Measurements from ENCODE around the gene FASTKD2.

The FASTKD2 gene

DNA sequence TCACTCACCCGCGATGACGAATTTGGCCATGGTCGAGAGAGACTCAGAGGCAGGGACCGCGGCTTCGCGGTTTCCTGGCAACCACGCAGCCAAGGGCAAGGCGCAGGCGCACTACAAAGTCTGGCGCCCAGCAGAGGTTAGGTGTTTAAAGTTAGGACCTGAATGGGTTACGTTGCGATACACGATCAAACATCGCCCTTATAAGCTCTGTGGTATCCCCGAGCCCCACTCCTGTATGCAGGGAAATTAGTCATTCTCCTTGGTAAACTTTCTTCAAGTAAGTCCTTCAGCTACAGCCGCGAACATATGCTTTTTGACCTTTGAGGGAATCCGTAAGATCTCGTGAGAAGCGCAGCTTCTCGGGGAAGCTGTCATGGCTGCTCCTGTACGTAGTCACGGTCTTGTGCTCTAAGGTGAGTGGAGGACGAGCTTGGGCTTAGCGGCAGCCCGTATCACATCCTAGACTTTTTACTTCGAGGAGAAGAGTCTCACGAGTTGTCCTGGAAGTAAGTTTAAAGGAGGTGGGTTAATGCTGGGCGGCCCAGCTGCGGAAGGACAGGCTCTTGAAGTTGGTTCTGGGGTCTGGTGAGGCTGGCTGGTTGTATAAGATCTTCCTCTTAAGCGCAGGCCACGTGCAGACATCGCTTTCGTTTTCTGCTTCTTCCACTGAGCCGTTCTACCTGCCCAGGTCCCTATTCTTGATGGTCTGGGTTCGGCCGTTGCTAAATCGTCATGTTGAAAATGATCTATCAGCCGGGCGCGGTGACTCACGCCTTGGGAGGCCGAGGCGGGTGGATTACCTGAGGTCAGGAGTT, at the start of gene FASTKD2, which contains the start of gene MDH1B:
TSS of gene FASTKD2 (plus strand) at position 365 of the 815 bp plus-strand sequence. CDS start 1,088 bp downstream, outside the sequence.
TSS of gene MDH1B (minus strand) at position 87 of the 815 bp plus-strand sequence. CDS start at position 30, 57 bp downstream.
- DNase-seq (ENCODE audit: low read depth in 3 of 3) = peak; percentile 64 to 85 (median 74)

DNA sequence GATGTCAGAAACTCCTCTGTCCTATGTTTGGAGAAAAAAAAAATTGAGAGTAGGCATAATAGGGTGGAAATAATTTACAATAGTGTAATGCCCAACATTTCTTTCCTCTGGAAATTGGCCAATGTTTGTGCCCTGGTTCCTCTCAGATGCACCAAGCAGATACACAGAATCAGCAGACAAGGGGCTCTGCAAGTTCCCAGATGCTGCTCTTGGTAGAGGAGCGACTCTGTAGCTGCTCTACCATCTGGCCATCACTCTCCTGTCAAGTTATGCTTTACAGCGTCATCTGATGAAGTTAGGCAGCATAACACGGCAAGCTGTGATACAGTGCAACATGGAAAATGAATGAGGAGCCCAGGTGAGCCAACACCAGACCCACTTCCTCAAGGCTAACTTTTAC, 48.8 kb upstream of the FASTKD2 start:
- DNase-seq (ENCODE audit: low read depth in 3 of 3) = no peak

DNA sequence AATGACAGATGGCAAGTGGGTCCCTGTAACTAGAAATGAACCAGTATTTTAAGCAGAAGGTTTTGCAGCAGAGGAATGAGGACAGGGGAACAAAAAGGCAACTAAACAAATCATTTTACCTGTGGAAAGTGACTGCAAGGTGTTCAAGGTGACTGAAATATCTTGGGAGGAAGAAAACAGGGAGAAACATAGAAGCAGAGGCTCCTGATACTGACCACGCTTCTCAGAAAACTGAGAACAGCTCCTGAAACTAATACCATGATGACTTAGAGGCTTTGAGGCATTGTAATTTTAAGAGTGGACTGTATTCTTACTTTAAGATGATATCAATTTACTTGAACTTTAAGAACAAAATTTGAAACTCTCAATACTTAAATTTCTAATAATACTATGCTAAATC, 47.1 kb upstream of the FASTKD2 start, which contains the start of gene DYTN:
TSS of gene DYTN (minus strand) at position 101 of the 400 bp plus-strand sequence. CDS start 117 bp downstream, outside the sequence.
- DNase-seq (ENCODE audit: low read depth in 3 of 3) = no peak

DNA sequence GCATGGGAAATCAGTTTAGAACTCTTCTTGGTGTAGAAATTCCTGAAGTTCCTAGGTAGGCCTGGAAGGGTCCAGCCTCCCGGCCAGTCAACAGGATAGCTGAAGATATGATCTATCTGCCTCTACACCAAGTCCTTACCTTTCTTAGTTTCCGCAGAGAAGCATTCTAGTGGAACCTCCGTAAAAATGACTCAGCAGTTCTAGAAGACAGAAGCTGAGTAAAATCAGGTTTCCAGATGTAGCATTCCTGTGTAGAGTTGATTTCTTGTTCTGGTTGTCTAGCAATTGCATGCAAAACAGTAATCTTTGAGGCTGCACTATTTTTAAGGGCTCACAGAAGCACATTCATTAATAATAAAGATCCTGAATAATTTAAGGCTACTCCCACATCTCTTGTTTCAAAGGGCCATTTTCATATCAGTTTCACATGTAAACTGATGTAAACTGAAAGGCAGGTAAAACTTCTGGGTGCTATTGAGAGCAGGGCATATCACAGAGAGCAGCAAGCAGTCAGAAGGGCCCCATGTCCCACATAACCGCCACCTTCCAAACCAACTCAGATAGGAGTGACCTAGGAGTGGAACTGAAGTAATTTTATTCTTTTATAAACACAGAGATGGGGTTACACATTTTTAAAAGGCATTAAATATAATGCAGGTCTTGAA, 44.0 kb upstream of the FASTKD2 start:
- DNase-seq (ENCODE audit: low read depth in 3 of 3) = no peak

DNA sequence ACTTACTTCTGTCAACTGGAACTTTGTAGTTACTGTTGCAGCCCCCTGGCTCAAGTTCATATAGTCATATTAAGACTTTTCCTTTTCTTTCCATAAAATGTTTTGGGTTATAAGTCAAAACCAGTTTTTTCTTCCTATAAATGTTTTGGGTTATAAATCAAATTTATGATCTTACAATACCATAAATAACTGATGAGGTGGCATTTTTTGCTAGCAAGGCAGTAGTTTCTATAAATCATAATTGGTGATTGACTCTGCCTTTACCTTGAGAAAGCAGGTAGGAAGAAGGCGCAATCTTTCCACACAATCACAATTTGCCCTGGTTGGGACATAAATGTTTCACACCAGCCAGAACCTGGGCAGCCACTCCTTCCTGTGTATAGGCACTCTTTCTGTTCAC, 42.1 kb upstream of the FASTKD2 start:
- DNase-seq (ENCODE audit: low read depth in 3 of 3) = no peak

DNA sequence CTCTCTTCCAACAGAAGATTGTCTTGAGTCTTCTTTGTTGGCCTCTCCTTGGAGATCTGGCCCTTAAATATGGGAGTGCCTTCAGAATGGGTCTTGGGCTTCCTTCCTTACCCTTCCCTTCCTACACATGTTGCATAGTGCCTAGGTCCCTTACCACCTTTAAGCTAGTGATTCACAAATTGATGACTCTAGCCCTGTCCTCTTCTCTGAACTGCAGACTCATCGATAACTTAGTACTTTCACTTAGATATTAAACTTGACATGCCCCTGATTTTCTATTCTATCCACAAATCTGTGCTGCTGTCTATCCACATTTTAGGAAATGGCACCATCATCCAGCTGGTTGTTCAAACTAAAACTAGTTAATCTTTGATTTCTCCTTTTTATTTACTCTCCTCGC, 38.1 kb upstream of the FASTKD2 start:
- no peak for DNase-seq (ENCODE audit: low read depth in 3 of 3)

DNA sequence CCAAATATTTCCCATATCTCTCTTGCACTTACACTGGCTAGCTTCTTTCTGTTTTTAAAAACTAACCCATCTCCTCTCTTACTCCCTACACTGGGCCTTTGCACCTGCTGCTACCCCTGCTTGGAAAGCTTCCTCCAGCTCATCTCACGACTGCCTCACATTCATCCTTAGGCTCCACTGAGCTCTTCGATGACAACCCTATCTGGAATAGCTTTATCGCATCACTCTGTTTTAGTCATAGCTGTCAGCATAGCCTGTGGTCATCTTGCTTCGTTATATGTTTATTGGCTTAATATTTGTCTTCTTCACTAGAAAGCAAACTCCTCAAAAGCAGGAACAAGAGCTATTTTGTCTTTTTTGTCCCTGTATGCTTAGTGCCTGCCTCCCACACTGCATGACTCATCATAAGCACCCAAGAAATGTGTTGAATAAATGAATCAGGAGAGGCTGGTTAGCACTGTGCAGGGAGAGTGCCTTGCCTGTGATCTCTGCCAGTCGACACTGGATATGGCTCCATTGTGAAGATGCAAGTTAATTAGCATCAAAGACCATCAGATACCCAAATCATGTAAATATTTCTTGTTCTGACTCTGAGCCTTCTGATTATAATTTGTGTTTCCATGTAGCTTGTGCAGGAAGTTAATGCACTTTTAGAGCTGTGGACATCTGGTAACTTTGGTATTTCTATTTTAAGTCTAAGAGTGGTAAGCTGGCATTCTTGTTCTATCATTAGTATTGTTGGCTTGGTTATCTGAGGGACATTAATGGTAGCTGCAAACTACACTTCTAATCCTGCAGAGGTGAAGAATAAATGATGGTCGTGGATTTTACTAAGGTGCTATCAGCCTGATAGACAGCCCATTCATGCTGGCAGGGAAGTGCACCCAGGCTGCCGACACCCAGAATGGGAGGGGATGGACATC, 36.9 kb upstream of the FASTKD2 start:
- DNase-seq (ENCODE audit: low read depth in 3 of 3) = no peak

DNA sequence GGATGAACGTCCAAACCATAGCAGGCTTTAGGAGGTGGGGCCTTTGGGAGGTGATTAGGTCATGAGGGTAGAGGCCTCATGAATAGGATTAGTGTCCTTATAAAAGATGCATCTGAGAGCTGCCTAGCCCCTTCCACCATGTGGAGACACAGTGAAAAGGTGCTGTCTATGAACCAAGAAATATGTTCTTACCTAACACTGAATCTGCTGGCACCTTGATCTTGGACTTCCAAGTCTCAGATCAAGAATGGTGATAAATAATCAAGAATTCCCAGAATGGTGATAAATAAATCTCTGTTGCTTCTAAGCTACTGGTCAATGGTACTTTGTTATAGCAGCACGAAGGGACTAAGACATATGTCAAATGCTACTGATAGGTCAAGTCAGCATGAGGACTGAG, 32.1 kb upstream of the FASTKD2 start:
- no peak for DNase-seq (ENCODE audit: low read depth in 3 of 3)

DNA sequence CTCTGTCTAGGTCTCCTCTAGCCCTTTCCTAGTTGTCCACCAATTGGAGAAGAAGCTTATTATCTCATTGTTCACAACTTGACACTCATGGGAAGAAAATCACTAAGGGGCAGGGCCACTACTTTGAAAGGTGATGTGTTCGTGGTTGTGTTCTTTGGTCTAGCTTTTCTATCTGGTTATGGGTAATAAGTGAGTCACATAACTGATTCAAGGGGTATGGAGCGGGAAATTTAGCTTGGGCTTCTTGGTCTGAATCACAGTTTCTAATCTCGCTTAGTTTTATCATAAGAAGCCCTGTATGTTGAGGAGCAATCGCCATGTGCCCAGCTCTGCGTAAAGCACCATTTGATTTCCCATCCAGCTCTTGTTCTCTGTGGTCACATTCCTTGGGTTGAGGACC, 28.5 kb upstream of the FASTKD2 start:
- peak in 1 of 3 experiments; percentile 0 for DNase-seq (ENCODE audit: low read depth in 3 of 3)

DNA sequence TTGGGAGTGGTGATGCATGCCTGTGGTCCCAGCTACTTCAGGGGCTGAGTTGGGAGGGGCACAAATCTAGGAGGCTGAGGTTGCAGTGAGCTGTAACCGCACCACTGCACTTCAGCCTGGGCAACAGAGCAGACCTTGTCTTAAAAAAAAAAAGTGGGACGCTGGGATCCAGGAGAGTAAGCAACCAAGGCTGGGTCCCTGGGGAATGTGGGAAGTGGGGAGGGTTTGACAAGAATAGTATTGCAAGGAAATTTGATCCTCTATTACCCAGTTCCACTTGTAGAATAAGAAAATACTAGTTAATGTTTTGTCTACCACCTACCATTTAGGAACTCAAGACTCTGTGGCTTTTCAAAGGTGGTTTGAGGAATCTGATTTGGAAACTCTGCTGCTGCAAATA, 26.1 kb upstream of the FASTKD2 start:
- DNase-seq (ENCODE audit: low read depth in 3 of 3) = no peak

DNA sequence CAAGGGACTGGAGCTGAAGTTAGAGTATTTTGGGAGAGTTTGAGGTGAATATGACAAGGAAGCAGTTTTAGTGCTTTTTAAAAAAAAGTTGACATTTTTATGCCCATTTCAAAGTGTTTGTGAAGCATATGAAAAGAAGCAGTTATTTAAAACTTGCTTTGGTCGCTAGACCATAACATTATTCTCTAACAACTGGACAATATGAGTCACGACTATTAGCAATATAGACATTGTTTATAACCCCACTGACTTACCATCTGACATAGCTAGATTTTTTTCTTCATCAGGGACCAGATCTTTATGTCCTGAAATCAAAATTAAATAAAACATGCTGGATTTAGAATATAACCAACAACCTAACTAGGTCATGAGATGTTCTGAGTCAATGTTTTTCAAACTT, 24.6 kb upstream of the FASTKD2 start:
- no peak for DNase-seq (ENCODE audit: low read depth in 3 of 3)

DNA sequence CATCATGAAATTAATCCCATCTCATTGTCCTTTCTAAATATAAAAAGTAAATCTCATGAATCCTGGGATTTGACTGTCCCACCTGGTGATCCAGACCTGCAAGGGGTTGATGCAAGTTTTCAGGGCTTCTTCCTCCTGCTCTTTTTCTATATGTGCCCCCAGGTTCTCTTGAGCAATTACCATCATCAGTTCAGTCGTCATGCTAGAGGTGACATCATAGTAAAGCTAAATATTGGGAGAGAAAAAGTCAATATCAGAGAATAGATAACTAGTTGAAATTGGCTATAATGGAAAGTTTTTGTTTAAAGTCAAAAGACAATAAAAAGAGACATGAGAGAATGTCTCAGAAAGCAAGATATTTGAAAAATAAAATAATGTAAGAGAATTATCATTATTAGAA, 8.6 kb upstream of the FASTKD2 start:
- no peak for DNase-seq (ENCODE audit: low read depth in 3 of 3)

DNA sequence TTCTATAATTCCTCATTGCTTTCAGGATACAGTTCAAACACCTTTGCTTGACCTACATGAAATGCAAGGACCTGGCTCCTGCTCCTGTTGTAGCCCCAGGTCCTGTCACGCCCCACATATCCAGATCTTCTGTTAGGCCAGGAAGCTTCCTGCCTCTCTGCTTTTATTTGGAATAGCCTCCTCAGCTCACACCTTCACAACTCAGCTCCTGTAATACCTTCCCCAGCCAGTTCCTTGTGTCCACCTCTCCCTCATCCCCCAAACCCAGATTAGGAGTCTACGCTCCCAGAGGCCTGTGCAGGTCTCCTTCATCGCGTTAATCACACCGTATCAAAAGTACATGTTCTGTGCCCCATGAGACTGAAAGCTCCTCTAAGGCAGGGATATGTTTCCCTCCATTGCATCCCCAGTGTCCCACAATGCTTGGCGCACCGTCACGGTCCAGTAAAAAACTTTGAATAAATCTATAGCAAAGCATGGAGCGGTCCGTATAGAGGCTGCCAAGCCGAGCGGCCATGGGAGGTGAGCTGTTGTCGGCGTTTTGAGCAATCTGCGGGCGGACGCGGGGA, 649 bp upstream of the FASTKD2 start:
- peak in 1 of 3 experiments; percentile 0 for DNase-seq (ENCODE audit: low read depth in 3 of 3)

DNA sequence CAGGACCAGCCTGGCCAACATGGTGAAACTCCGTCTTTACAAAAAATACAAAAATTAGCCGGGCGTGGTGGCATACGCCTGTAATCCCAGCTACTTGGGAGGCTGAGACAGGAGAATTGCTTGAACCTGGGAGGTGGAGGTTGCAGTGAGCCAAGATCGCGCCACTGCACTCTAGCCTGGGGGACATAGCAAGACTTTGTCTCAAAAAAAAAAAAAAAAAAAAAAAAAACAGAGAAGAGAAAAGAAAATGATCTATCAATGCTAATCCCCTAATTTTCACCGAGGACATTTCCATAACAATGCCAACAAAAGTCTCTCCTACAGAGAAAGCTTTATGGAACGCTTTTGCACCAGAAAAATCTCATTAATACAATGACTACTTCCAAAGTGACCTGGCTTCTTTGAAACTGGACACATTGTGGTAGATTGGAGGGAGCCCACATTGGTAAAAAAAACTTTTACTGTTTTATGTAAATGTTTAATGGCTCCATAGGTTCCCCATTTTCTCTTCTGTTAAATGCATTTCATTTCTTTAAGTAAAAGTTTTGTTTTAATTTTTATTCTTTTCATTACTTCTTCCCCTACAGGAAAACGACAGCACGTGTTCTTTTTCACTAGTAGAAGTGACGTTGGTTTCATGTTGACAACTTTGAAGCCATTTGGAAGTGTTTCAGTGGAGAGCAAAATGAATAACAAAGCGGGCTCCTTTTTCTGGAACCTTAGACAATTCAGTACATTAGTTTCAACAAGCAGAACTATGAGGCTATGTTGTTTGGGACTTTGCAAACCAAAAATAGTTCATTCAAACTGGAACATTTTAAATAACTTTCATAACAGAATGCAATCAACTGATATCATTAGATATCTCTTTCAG, 888 bp downstream of the FASTKD2 start:
- no peak for DNase-seq (ENCODE audit: low read depth in 3 of 3)

DNA sequence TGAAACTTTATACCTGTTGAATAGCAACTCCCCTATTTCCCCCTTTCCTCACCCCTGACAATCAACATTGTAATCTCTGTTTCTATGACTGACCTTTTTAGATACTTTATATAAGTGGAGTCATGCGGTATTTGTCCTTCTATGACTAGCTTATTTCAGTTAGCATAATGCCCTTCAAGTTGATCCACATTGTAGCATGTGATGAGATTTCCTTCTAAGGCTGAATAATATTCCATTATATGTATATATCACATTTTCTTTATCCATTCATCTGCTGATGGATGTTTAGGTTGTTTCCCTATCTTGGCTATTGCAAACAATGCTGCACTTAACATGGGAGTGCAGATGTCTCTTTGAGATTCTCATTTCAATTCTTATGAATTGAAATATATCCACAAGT, 9.5 kb downstream of the FASTKD2 start:
- DNase-seq (ENCODE audit: low read depth in 3 of 3) = no peak

DNA sequence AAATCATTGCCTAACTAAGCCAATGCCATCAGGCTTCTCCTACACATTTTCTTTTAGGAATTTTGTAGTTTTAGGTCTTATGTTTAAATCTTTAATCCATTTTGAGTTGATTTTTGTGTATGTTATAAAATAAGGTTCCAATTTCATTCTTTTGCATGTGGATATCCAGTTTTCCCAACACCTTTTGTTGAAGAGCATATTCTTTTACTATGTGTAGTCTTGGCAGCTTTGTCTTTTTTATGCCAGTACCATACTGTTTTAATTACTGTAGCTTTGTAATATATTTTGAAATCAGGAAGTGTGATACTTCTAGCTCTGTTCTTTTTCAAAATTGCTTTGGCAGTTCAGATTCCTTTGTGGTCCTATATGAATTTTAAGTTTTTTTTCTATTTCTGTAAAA, 11.0 kb downstream of the FASTKD2 start:
- no peak for DNase-seq (ENCODE audit: low read depth in 3 of 3)

DNA sequence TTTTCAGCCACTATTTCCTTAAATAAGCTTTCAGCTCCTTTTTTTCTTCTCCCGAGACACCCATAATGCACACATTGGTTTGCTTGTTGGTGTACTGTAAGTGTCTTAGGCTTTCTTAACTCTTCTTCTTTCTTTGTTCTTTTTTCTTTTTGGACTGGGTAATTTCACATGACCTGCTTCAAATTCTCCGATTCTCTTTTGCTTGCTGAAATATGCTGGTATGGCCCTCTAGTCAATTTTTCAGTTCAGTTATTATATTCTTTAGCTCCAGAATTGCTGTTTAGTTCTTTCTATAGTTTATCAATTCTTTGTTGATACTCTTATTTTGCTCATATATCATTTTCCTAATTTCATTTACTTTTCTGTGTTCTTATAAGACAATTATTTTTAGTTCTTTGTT, 15.3 kb downstream of the FASTKD2 start:
- DNase-seq (ENCODE audit: low read depth in 3 of 3) = no peak

DNA sequence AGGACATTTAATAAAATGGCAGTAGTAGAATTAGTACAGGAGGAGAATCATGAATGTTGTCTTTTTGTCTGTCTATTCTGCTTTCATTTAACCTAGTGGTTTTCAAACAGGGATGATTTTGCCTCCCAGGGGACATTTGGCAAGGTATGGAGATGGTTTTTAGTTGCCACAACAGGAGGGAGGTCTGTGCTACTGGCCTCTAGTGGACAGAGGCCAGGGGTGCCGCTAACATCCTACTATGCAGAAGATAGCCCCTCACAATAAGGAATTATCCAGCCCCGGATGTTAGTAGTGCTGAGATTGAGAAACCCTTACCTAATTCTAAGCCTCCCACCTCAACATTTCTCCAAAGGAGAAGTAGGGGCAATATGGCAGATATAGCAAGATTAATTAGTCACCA, 18.3 kb downstream of the FASTKD2 start:
- DNase-seq (ENCODE audit: low read depth in 3 of 3) = no peak

DNA sequence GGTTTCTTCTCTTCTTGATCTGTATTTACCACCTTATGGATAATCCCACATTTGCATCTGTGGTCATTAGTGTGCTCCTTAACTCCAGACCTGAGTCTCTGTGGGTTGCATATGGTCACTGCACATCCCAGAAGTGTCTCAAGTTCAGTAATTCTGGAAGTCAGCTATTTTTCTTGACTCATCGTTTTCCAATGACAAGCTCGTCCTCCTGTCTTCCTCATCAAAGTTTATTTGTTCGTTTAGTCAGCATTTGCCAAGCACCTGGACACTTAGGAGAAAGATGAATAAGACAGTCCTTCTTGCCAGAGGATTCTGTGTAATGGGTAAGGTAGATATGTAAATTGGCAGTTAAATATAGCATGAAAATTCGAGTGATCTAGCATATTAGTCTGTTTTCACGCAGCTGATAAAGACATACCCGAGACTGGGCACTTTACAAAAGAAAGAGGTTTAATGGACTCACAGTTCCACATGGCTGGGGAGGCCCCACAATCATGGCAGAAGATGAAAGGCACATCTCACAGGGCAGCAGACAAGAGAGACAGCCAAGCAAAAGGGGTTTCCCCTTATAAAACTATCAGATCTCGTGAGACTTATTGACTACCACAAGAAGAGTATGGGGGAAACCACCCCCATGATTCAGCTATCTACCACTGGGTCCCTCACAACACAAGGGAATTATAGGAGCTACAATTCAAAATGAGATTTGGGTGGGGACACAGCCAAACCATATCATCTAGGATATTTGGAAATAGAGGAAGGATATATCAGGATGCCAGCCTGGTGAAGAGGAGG, 19.4 kb downstream of the FASTKD2 start:
- no peak for DNase-seq (ENCODE audit: low read depth in 3 of 3)

All from stimulated activated CD4-positive, alpha-beta T cell treated with anti-CD3 and anti-CD28 coated beads, TNF-alpha, amount 100 ng/mL, for 24 hours (primary cell).